Measurements from ENCODE around the gene SAMM50. TPM values are rescaled to one million over a fixed set of nuclear protein-coding genes. Genes with fewer than 3 reads are reported as not detected.
A peak's percentile ranks its signal among the peaks of the same experiment; 100 is the strongest.

Gene SAMM50
- total and polyA plus RNA-seq, 2 experiments from 2014 or later: 37.8 to 73.8 TPM

GRCh38 chr22:44026630-44027511 lies 71.6 kb downstream of the SAMM50 start:
- peak overlapping the region; percentile 89 for H3K4me3 ChIP-seq
- H3K4me2 ChIP-seq (ENCODE audit: unreplicated experiment): peak overlapping the region; percentile 96
- peak overlapping the region; percentile 73 for H2AFZ ChIP-seq
- no peaks in the 10 kb centered on the region for H4K20me1 ChIP-seq (ENCODE audit: insufficient read depth)
- peaks cover 37% of the 10 kb centered on the region for H3F3A ChIP-seq (ENCODE audit: insufficient read depth)
- no peaks in the 10 kb centered on the region for H3K9me2 ChIP-seq (ENCODE audit: insufficient read depth)
- H3K79me2 ChIP-seq (ENCODE audit: insufficient read depth): peaks cover 79% of the 10 kb centered on the region
- no peaks in the 10 kb centered on the region for H3K9me3 ChIP-seq (ENCODE audit: low read depth)
- H3K36me3 ChIP-seq (ENCODE audit: low read depth): no peaks in the 10 kb centered on the region
- WGBS, 2 experiments (ENCODE audit: low coverage in 1 of 2, low lambda C conversion rate in 2 of 2, missing lambda C conversion rate in 2 of 2): 7 to 10% methylated on average over 26 to 28 of the region's 28 CpGs
- TF ChIP-seq EZH2phosphoT487 (IDR thresholded peaks at IDR 0.05; ENCODE audit: insufficient read depth, low read depth) (no peak), EZH2 (IDR thresholded peaks at IDR 0.05; ENCODE audit: insufficient read depth, poor library complexity, severe bottlenecking) (no peak)
- peak overlapping the region; percentile 98 for H3K9ac ChIP-seq
- peak overlapping the region; percentile 99 for H3K27ac ChIP-seq
- DNase-seq: peak; percentile 97
- no peaks in the 10 kb centered on the region for H3K27me3 ChIP-seq (replicated peaks; ENCODE audit: insufficient read depth)
- in situ Hi-C loops (cut with MboI): no loop called here
- H3K4me1 ChIP-seq (ENCODE audit: insufficient read depth): peaks cover 35% of the 10 kb centered on the region

- no peak overlapping the region for H3K4me3 ChIP-seq
- TF ChIP-seq EZH2 (IDR thresholded peaks at IDR 0.05; ENCODE audit: insufficient read depth, poor library complexity, severe bottlenecking) (no peak), EZH2phosphoT487 (IDR thresholded peaks at IDR 0.05; ENCODE audit: insufficient read depth, low read depth) (no peak)
- no peak for DNase-seq
- no peak overlapping the region for H3K27ac ChIP-seq
- no peak overlapping the region for H2AFZ ChIP-seq
- in situ Hi-C loops (cut with MboI): no loop called here
- H3K4me1 ChIP-seq (ENCODE audit: insufficient read depth): peaks cover 25% of the 10 kb centered on the region
- peaks cover 32% of the 10 kb centered on the region for H3F3A ChIP-seq (ENCODE audit: insufficient read depth)
- H4K20me1 ChIP-seq (ENCODE audit: insufficient read depth): no peaks in the 10 kb centered on the region
- no peak overlapping the region for H3K9ac ChIP-seq
- H3K9me2 ChIP-seq (ENCODE audit: insufficient read depth): no peaks in the 10 kb centered on the region
- H3K36me3 ChIP-seq (ENCODE audit: low read depth): no peaks in the 10 kb centered on the region
- no peaks in the 10 kb centered on the region for H3K9me3 ChIP-seq (ENCODE audit: low read depth)
- no peak overlapping the region for H3K4me2 ChIP-seq (ENCODE audit: unreplicated experiment)
- H3K27me3 ChIP-seq (replicated peaks; ENCODE audit: insufficient read depth): no peaks in the 10 kb centered on the region
- peaks cover 83% of the 10 kb centered on the region for H3K79me2 ChIP-seq (ENCODE audit: insufficient read depth)
- 88 to 94% methylated on average over 7 of the region's 7 CpGs for WGBS, 2 experiments (ENCODE audit: low coverage in 1 of 2, low lambda C conversion rate in 2 of 2, missing lambda C conversion rate in 2 of 2)
These were observed 72.8 kb downstream of the SAMM50 start for GRCh38 chr22:44028091-44028490.

GRCh38 chr22:44029069-44029468 lies 73.8 kb downstream of the SAMM50 start:
- H3K4me2 ChIP-seq (ENCODE audit: unreplicated experiment): no peak overlapping the region
- no peaks in the 10 kb centered on the region for H4K20me1 ChIP-seq (ENCODE audit: insufficient read depth)
- H3K4me1 ChIP-seq (ENCODE audit: insufficient read depth): peaks cover 23% of the 10 kb centered on the region
- in situ Hi-C loops (cut with MboI): no loop called here
- WGBS, 2 experiments (ENCODE audit: low coverage in 1 of 2, low lambda C conversion rate in 2 of 2, missing lambda C conversion rate in 2 of 2): 91 to 92% methylated on average over 4 of the region's 4 CpGs
- no peak overlapping the region for H2AFZ ChIP-seq
- no peaks in the 10 kb centered on the region for H3K36me3 ChIP-seq (ENCODE audit: low read depth)
- H3K27ac ChIP-seq: no peak overlapping the region
- H3K79me2 ChIP-seq (ENCODE audit: insufficient read depth): peaks cover 85% of the 10 kb centered on the region
- H3K9me2 ChIP-seq (ENCODE audit: insufficient read depth): no peaks in the 10 kb centered on the region
- no peak for DNase-seq
- H3K9me3 ChIP-seq (ENCODE audit: low read depth): no peaks in the 10 kb centered on the region
- TF ChIP-seq EZH2 (IDR thresholded peaks at IDR 0.05; ENCODE audit: insufficient read depth, poor library complexity, severe bottlenecking): no peak
- no peak for TF ChIP-seq EZH2phosphoT487 (IDR thresholded peaks at IDR 0.05; ENCODE audit: insufficient read depth, low read depth)
- H3K9ac ChIP-seq: no peak overlapping the region
- H3K4me3 ChIP-seq: no peak overlapping the region
- no peaks in the 10 kb centered on the region for H3K27me3 ChIP-seq (replicated peaks; ENCODE audit: insufficient read depth)
- peaks cover 32% of the 10 kb centered on the region for H3F3A ChIP-seq (ENCODE audit: insufficient read depth)

GRCh38 chr22:44030051-44030701 lies 74.9 kb downstream of the SAMM50 start:
- Histone ChIP-seq H3K4me2 (ENCODE audit: unreplicated experiment) (no peak overlapping the region), H4K20me1 (ENCODE audit: insufficient read depth) (no peaks in the 10 kb centered on the region), H3K4me3 (no peak overlapping the region), H3K27ac (no peak overlapping the region), H2AFZ (no peak overlapping the region), H3F3A (ENCODE audit: insufficient read depth) (peaks cover 29% of the 10 kb centered on the region), H3K9me3 (ENCODE audit: low read depth) (no peaks in the 10 kb centered on the region), H3K27me3 (replicated peaks; ENCODE audit: insufficient read depth) (no peaks in the 10 kb centered on the region), H3K36me3 (ENCODE audit: low read depth) (no peaks in the 10 kb centered on the region), H3K9ac (no peak overlapping the region), H3K4me1 (ENCODE audit: insufficient read depth) (peaks cover 21% of the 10 kb centered on the region), H3K9me2 (ENCODE audit: insufficient read depth) (no peaks in the 10 kb centered on the region), H3K79me2 (ENCODE audit: insufficient read depth) (peaks cover 90% of the 10 kb centered on the region)
- WGBS, 2 experiments (ENCODE audit: low coverage in 1 of 2, low lambda C conversion rate in 2 of 2, missing lambda C conversion rate in 2 of 2): 93 to 94% methylated on average over 15 to 18 of the region's 18 CpGs
- DNase-seq: no peak
- in situ Hi-C loops (cut with MboI): no loop called here
- no peak for TF ChIP-seq EZH2phosphoT487 (IDR thresholded peaks at IDR 0.05; ENCODE audit: insufficient read depth, low read depth)
- no peak for TF ChIP-seq EZH2 (IDR thresholded peaks at IDR 0.05; ENCODE audit: insufficient read depth, poor library complexity, severe bottlenecking)

Measured in GM23248 (cell line).